Ureter (tissue), 1 donor: Measurements from ENCODE around the gene CASQ2. TPM values are rescaled to one million over a fixed set of nuclear protein-coding genes. Genes with fewer than 3 reads are reported as not detected.

Experiments used
- DNase-seq: peaks from one replicate; pipeline ENCODE4 v3.0.0-alpha.2; 2020; ENCODE audit warnings: low spot score
- total RNA-seq: library from RNA; stranded (reverse); gene quantifications from one replicate; pipeline ENCODE4 v1.2.4, GENCODE V29; 2023
- donor health status: DM: yes; HTN: yes; CAD: no.

Gene CASQ2
- total RNA-seq, 1 donor from 2014 or later: 18.7 TPM

GRCh38 chr1:115694805-115695204 lies 73.7 kb downstream of the CASQ2 start:
- DNase-seq: no peak

GRCh38 chr1:115692224-115692623 lies 76.3 kb downstream of the CASQ2 start:
- no peak for DNase-seq

- DNase-seq: no peak
Measured at GRCh38 chr1:115690972-115691371, 77.5 kb downstream of the CASQ2 start.

GRCh38 chr1:115687744-115688143 lies 80.8 kb downstream of the CASQ2 start:
- DNase-seq: no peak

- no peak for DNase-seq
Measured at GRCh38 chr1:115685029-115685705, 83.3 kb downstream of the CASQ2 start.

DNA sequence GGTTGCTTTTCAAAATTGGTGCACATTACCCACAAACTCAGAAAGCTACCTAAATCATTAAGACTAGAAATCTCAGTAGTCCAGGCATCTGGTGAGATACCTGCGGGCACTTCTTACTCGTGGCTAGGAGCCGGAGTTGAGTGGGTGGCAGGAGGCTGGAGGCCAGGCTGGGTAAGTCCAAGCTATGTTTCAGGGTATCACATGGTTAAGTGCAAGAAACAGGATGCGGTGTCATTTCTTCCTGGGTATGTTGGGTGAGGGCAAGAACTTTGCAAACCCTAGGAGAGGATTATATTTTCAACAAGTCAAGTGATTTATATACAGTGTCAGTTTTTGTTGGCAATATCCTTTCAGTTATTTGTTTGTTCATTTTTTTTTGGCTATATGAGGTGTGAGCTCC lies 85.7 kb downstream of the CASQ2 start:
- DNase-seq: no peak

- DNase-seq: peak; percentile 5
Measured at GRCh38 chr1:115680730-115681111, 87.8 kb downstream of the CASQ2 start.

DNA sequence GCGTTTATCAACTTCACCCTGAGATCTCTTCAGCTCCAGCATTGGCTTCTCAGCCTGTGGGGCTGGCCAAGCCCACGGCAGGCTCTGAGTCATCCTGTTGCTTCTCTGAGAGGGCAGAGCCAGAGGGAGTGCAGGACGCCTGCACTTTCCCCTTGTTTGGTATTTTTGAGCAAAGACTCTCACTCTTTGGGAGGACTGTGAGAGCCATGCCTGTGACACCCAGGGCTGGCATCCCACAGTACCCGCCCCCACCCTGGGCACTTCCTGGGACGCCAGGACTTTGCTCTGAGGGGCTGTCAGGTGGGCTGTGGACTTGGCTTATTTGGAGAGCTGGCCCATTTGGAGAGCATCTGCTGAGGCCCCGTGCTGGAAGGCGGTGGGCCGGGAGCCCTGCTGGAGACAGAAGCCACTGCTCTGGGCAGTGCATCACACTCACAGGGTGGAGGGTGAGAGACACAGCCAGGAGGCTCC lies 89.3 kb downstream of the CASQ2 start:
- peak; percentile 58 for DNase-seq

DNA sequence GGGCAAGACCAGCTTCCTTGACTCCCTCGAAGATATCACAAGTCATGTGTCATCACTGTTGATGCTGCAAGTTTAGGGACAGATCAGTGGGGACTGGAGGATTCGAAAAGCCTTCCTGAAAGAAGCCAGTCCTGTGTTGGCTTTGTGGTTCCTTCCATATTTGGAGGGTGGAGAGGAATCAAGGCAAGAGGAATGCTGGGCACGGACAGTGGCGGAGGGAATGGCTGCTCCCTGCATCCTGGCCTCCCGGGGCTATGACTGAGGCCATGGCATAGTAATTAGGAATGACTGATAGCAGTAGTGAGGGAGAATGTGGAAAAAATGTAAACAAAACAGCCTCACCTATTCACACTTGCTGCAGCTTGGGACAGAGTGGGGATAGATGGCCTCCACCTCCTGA lies 90.4 kb downstream of the CASQ2 start:
- DNase-seq: no peak

DNA sequence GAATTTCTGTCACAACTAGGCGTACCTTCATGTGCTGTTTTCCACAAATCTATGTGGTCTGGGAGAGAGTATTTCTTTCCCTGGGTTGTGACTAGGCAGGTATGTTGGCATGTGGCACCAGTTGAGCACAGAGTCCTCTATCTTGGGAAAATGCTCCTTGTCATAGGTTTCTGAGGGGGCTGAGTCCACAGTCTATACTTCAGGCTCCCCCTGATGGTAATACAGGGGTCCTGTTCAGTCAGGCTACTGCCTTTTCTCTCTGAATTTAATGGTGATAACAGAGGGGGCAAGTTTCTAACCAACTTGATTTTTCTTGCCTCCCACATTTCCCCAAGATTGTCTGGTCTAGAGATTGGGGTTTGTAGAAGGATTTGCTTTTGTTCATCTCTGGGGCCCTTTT lies 90.9 kb downstream of the CASQ2 start:
- DNase-seq: no peak

- no peak for DNase-seq
Measured at GRCh38 chr1:115677182-115677555, 91.3 kb downstream of the CASQ2 start.

GRCh38 chr1:115676498-115677181 lies 91.9 kb downstream of the CASQ2 start:
- DNase-seq: no peak

GRCh38 chr1:115672224-115673009 lies 96.1 kb downstream of the CASQ2 start:
- DNase-seq: no peak

DNA sequence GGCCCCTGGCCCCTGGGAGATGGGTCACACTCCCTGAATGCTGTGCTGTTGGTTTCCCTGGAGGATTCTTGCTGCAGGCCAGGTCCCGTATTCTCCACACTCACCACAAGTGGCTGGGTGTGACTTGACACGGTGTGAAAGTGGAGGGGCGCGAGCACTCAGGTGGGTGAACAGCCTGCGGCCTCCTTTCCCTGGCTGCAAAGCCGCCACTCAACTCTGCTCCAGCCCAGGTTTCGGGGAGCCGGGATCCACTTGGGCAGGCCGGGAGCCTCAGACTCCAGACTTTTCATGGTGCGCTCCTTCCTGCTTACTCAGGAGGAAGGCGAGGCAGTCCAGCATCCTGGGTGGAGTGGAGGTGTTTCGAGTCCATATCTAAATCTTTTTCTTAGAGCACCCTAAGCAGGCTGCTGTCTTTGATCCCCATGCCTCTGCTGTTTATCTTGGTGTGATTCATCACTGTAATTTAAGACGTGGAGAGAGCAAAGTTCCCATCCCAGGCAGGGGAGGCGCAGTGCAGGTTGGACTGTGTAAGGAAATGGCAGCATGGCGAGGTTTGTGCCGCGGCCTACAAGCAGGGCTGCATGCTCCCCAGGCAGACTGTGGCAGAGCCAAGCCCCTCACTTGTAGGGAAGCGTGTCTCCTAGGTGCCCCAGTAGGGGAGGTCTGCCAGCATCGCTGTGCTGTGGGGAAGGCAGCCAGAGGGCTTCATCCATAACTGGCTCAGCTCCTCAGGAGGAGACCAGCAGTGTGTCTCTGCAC lies 97.2 kb downstream of the CASQ2 start:
- no peak for DNase-seq

GRCh38 chr1:115670476-115671175 lies 97.9 kb downstream of the CASQ2 start:
- DNase-seq: no peak

DNA sequence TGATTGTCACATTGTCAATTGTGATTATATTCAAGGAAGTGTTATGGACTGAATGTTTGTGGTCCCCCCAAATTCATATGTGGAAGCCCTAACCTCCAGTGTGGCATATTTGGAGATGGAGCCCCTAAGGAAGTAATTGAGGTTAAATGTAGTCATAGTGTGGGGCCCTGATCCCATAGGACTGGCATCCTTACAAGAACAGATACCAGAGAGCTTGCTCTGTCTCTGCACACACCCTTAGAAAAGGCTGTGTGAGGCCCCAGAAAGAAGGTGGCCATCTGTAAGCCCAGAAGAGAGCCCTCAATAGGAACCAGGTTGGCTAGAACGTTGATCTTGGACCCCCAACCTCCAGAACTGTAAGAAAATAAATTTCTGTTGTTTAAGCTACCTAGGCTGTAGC lies 98.6 kb downstream of the CASQ2 start:
- no peak for DNase-seq

DNA sequence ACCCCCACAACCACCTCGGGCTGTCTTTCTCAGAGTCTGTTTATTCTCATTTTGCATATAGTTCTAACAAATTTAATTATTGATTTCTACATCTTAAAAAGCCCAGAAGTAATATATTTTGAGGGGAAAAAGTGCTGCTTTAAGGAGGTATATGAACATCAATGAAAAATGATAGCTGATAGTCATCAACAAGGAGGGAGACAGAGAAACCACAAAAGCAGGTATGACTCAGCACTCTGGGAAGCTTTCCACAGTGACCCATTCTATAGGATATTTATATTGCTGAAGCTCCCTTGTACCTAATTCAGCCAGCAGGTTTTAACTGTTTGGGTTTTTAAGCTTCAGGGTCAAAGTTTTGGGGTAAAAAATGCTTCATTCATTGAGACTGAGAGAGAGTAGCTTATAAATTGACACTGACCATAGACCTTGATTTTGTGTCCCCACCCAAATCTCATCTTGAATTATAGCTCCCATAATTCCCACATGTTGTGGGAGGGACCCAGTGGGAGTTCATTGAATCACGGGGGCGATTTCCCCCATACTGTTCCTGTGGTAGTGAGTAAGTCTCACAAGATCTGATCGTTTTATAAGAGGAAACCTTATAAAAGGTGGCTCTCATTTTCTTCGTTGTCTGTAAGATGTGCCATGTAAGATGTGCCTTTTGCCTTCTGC lies 99.4 kb downstream of the CASQ2 start:
- DNase-seq: no peak

GRCh38 chr1:115668579-115668978 lies 99.9 kb downstream of the CASQ2 start:
- DNase-seq: no peak

DNA sequence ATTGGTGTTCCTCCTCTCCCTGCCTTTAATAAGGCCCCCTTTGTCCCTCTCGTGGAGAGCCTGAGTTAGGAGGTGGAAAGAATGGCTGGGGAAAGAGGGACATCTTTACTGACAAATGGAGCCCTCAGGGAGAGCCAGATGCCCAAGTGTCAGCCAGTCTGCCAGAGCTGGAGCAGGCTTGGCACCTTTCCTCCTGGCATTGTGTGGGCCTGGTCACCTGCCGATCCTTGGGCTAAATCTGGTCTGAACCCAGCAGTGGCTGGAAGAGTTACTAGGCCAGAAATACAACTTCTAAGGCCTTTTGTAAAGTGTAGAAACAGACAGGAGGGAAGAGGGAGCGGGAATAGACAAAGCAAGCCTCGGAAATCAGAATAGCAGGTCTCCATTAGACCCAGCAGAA lies 101.8 kb downstream of the CASQ2 start:
- DNase-seq: no peak

DNA sequence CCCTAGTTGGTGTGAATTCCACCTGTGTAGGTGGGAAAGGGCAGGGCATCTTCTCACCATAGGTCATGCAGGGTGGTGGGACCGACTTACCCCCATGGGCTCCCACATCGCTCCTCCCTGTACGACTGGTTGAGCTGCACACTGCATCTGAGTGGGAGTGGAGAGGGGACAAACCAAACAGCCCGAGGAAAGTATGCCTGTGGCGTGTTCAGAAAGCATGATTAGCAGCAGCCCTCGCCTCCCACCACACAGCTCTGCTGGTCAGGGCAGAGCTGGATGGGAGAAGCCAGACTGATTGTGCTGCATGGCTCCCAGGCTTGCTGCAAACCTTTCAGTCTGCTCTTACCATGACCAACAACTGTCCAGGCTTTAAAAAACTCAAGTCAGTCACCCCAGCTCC lies 102.3 kb downstream of the CASQ2 start:
- no peak for DNase-seq
